NOMO-1 treated with dmso at 0.1 percent for 144 hours (cell line): ENCODE measurements around the gene AFTPH.

ENCODE experiments used
- DNase-seq: peaks from one replicate; lab custom pipeline; 2025; ENCODE audit not compliant: unreplicated experiment; lab: John Stamatoyannopoulos, UW

Gene AFTPH

GRCh38 chr2:64608867-64609226 is 84.7 kb downstream of the AFTPH start:
- peak; percentile 10 for DNase-seq

DNA sequence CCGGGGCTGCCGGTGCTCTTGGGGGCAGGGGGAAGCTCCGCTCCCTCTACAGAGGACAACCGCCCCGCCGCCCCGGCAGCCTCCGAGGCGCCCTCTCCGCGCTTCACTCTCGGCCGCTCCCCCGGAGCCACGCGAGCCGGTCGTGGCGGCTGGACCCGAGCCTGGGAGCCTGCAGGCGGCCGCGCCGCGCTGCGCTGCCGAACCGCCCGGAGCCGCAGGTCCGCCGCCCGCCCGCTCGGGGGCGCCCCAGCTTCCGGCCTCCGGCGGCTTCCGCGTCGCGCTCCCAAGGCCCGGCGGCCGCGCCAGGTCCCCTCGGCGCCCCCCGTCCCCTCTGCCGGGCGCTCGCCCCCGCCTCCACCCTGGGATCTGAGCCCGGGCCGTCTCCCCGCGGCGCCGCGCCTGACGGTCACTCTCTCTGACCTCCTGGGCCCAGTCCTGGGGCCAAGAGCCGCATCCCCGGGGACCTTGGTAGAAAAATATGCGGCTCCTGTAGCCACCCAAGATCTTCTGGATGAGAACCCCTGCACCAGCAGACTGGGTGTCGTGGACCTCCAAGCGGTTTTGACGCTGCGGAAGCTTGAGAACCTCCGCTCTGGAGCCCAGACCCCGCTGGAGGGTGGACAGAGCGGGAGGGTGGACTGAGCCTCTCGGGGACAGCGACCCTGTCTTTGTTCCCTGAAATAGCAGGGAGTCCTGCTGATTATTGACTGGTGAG is 85.3 kb downstream of the AFTPH start:
- peak; percentile 68 for DNase-seq

GRCh38 chr2:64609942-64610281 is 85.8 kb downstream of the AFTPH start:
- no peak for DNase-seq

DNA sequence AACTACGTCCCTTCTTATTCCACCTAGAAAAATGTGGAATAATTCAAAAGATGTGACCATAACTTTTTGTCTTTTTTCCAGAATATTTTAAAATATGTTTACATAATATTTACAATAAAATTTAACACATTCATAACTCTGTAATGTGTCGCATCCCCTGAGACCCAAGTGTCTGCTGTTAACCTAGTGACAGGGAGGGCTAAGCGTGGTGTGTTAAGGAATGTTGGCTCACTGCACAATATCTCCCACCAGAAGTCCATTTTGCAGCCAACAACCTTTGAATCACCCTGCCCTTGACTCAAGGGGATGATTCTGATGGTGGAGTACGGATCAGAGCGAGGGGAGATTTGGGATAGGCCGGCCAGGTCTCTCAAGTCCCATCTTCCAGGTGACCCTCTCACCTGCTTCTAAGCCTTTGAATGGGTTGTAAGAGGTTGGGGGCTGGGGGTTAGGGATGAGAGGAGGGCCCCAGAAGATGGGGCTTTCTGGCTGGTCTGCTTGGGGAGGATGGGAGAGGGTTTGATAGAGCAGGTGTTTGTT is 86.3 kb downstream of the AFTPH start:
- DNase-seq, result no peak

GRCh38 chr2:64612575-64613195 is 88.6 kb downstream of the AFTPH start:
- DNase-seq, result no peak

- DNase-seq, result no peak
These were observed 89.1 kb downstream of the AFTPH start for GRCh38 chr2:64613276-64613675.

DNA sequence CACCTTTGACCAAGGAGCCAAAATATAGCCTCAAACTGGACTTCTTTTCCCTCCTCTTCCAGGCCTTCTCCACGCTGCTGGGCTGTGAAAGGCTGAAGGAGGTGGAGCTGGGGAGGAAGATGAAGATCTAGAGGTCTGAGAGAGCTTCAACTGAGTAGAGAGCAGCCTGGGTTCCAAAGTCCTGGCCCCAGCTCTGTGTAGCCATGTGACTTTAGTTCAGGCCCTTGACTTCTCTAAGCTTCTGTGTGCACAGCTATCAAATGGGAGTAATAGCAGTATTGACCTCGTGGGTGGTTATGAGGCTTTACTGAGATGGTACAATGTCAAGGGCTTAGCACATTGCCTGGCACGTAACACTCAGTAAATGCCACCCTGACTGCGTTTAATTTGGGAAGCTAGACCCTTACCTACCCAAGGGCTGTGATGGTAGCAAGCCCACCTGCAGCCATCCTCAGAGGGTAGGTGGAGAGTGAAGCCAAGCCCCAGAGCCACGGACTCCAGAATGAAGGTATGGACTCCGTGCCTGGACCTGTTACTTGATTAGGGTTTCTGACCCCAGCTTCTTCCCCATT is 91.2 kb downstream of the AFTPH start:
- DNase-seq, result no peak

GRCh38 chr2:64615844-64616536 is 91.9 kb downstream of the AFTPH start:
- no peak for DNase-seq

DNA sequence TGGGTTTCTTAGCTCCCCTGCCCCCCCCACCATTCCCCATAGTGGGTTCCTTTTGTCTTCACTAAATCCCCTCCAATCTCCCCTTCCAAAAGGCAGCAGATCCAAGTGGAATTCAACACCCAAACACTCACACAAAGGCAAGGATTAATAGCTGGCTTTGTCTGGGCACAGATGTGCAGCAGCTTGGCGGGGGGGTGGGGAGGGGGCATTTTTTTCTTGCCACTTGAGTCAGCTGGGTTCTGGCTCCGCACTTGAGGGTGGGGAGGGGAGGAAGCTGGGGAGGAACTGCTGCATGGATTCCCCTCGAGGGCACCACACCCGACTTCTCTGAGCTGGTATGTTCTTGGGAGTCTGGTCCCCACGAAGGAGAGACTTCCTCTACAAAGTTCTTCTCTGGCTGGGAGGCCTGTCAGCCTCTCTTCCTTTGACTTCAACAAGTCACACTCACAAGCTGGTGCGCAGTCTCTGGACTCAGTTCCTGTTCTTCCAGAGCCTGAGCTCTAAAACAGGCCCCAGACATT is 93.6 kb downstream of the AFTPH start:
- DNase-seq, result no peak

- DNase-seq, result no peak
These were observed 96.5 kb downstream of the AFTPH start for GRCh38 chr2:64620661-64621060.

DNA sequence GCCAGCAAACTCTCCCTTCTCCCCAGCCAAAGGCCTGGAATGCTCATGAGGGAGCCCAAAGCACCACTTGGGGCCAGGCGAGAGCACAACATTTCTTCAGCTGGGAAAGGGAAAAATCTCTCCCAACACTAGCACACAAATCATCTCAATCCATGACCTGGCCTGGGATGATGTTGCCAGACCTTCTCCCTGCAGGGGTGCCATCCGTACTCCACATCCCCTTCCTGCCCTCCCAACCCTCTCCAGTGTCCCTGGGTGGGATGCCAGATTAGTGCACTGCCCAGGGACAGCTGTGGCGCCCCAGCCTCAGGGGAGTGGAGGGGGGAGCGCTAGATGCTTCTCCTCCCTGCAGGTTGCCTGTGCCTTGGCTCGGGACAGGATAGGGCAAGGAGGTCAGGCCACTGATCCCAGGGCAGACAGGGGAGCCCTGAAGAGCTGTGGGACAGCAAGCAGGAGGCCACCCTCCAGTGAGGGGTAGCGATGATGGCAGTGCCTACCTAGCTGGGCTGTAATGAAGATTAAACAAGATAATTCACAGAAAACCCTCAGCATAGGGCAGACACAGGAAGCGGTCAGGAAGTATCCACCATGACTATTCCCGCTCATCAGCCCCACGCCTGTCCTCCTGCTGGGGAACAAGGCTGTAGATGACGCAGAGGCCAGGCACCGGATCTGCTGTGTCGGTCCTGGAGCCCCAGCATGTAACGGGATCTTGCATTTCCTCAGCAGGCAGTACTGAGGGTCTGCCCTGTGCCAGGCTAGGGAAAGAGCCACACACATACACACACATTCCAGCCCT is 98.5 kb downstream of the AFTPH start:
- DNase-seq, result no peak

DNA sequence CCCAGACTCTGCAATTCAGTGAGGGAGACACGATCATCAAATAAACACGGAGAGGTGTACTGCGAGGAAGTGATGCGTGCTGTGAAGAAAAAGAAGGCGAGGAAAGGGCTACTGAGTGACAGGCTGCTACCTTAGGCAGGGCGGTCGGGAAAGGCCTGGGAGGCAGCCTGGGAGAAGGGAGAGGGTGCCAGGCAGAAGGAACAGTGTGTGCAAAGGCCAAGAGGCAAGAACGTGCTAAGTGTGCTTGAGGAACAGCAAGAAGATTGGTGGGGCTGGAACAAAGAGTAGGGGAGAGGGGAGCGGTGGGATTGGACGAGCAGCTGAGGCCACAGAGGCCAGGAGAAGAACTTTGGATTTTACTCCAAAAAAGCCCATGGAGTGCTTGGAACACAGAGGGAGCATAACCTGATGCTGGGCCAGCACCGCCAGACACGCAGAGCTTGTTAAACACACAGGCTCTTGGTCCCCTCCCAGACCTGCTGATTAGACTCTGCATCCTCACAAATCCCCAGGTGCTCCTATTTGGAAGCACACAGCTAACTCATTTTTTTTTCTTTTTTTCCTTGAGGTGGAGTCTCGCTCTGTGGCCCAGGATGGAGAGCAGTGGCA is 99.2 kb downstream of the AFTPH start:
- DNase-seq, result no peak

DNA sequence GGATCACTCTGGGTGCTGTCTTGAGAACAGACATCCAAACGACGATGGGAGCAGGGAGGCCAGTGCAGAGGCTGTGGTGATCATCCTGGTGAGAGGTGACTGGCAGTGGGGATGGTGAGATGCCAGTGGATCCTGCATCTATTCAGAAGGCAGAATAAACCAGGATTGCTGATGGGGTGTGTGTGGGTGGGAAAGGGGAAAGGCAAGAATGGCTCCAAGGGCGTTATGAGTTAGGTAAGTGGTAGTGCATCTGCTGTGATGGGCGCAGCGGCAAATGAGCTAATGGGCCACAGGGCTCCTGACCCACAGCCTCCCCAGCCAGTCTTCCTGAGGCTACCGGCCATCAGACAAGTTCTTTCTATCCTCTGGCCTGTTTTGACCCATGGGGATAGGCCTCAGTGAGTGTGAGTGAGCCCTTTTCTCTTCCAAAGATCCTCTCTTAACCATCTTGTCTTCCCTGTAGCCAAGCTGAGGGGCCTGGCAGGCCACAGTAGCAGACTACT is 100.0 kb downstream of the AFTPH start:
- no peak for DNase-seq

DNA sequence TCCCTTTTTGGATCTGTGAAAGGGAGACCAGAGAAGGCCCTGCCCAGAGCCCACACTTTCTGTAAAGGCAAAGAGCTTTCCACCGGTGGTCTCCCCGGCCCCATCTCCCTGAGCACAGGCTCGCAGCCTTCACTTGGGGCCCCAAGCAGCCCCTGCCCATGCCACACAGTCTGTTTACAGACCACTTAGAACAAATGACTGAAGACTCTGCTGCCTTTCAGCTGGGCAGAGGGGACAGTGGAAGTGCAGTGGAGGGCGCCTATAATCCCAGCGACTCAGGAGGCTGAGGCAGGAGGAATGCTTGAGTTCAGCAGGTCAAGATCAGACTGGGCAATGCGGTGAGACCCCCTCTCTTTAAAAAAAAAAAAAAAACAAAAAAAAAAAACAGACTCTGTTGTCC is 100.7 kb downstream of the AFTPH start:
- no peak for DNase-seq

DNA sequence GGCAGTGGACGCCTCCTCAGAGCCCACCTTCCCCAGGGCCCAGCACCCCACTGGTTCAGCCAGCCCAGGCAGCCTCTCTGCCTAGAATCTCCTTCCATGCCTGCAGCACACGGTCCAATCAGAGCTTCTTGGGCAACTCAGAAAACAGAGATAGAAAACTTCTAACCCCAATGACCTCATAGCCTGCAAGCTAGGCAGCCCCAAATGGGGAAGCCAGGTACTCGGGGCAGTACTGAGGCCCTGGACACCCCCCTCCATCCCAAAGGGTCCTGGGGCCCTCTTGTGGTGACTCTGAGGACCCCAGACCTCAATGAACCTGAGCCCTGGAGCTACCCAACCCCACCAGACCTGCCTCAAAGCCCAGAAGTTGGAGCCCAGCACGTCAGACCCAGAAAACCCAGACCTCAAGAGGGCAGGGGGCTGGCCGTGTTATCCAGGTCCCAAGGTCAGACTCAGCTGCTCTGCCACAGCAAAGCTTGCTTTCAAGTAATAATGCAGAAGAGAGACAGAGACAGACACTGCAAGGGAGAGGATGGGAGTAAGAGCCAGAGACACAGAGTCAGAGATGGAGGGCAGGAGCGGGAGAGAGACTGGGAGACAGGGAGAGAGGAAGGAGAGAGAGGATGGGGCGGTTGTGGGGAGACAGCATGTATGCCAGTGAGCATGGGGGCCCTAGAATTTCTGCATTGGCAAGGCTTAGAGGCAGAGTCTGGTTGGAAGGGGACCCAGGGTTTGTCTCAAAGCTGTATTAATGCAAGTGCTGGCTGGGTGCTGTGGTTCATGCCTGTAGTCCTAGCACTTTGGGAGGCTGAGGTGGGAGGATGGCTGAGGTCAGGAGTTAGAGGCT is 101.4 kb downstream of the AFTPH start:
- peak; percentile 25 for DNase-seq

DNA sequence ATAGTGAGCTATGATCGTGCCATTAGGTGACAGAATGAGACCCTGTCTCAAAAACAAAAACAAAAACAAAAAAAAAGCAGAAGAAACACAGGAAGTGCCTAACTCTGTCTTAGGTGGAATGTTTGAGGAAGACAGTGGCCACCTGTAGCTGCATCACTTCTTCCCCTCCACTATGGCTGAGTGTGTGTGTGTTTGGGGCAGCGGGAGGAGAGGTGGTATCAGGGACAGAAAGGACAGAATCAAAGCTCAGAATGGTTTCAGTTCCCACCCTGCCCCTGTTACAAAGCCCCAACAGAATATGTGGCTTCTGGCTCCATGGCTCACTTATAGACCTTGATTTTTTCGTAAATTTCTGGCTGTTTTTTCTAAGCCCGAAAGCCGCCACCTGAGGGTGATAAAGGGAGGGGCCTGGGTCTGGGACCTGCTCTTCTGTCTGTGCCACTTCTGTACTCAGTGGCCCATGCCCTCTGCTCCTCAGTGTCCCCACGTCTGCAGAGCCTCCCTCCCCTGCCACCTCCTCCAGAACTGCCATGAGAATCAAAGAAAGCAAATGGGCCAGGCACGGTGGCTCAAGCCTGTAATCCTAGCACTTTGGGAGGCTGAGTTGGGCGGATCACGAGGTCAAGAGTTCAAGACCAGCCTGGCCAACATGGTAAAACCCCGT is 102.2 kb downstream of the AFTPH start:
- DNase-seq, result no peak

- DNase-seq, result no peak
These were observed 103.0 kb downstream of the AFTPH start for GRCh38 chr2:64626963-64627760.
